K562 (cell line): ENCODE results near the gene THBS2. TPM values are rescaled to one million over a fixed set of nuclear protein-coding genes. Genes with fewer than 3 reads are reported as not detected.
A peak's percentile ranks its signal among the peaks of the same experiment; 100 is the strongest.

ENCODE experiments used
- ATF3 ChIP-seq, 2 experiments: fragments of 450-650 bp in 1 of 2; sonication (generic) in 1 of 2; formaldehyde crosslinking in 1 of 2; IDR thresholded peaks in 1 of 2; conservative IDR thresholded peaks in 1 of 2; 2 replicates each; pipeline versions ENCODE4 v1.6.1 to v1.8.1; 2016 to 2023; ENCODE audit warnings: mild to moderate bottlenecking in 2 of 2, moderate library complexity in 2 of 2, inconsistent platforms in 1 of 2, missing genetic modification reagents in 1 of 2
- BCOR ChIP-seq: fragments of 450-650 bp; IDR thresholded peaks from 2 replicates; pipeline ENCODE4 v1.6.1; 2016
- CBFA2T2 ChIP-seq: fragments of 450-650 bp; conservative IDR thresholded peaks from 2 replicates; pipeline ENCODE4 v1.6.1; 2017; ENCODE audit warnings: mild to moderate bottlenecking
- CBFA2T3 ChIP-seq: fragments of 450-650 bp; IDR thresholded peaks from 2 replicates; pipeline ENCODE4 v1.6.1; 2017
- DNMT1 ChIP-seq: fragments of 450-650 bp; IDR thresholded peaks from 2 replicates; pipeline ENCODE4 v1.6.1; 2016; ENCODE audit warnings: antibody characterized with exemption, mild to moderate bottlenecking
- FOXM1 ChIP-seq, 2 experiments: fragments of 450-650 bp in 1 of 2; sonication (generic) in 1 of 2; formaldehyde crosslinking in 1 of 2; IDR thresholded peaks; 2 replicates each; pipeline versions ENCODE4 v1.6.1 to v1.9.0; 2017 to 2022; ENCODE audit warnings: low read depth in 2 of 2, mild to moderate bottlenecking in 2 of 2, missing genetic modification reagents in 1 of 2, moderate library complexity in 1 of 2
- HEY1 ChIP-seq: fragments of 250-450 bp; sonication (Bioruptor Pico); IDR thresholded peaks from 2 replicates; pipeline ENCODE4 v1.5.0; 2020; ENCODE audit warnings: mild to moderate bottlenecking, moderate library complexity, borderline replicate concordance
- KLF10 ChIP-seq: fragments of 250-450 bp; sonication (Bioruptor Pico); IDR thresholded peaks from 2 replicates; pipeline ENCODE4 v1.6.1; 2021; ENCODE audit warnings: matching md5 sums
- KLF13 ChIP-seq: fragments of 450-650 bp; IDR thresholded peaks from 2 replicates; pipeline ENCODE4 v1.6.1; 2016; ENCODE audit warnings: missing genetic modification characterization, low read depth, mild to moderate bottlenecking, missing compliant biosample characterization, moderate library complexity, borderline replicate concordance
- MAFK ChIP-seq: IDR thresholded peaks from 2 replicates; pipeline ENCODE4 v1.6.1; 2011; ENCODE audit warnings: low read length, improper control_type of control experiment
- NCOA6 ChIP-seq: fragments of 450-650 bp; IDR thresholded peaks from 2 replicates; pipeline ENCODE4 v1.6.1; 2017; ENCODE audit warnings: mild to moderate bottlenecking
- NFRKB ChIP-seq: fragments of 450-650 bp; IDR thresholded peaks from 2 replicates; pipeline ENCODE4 v1.6.1; 2016; ENCODE audit warnings: low read depth
- NFYB ChIP-seq: IDR thresholded peaks from 2 replicates; pipeline ENCODE4 v1.6.1; 2011; ENCODE audit warnings: mild to moderate bottlenecking, moderate library complexity; ENCODE audit not compliant: insufficient read length; ENCODE audit errors: extremely low read depth
- NUFIP1 ChIP-seq: fragments of 450-650 bp; IDR thresholded peaks from 2 replicates; pipeline ENCODE4 v1.6.1; 2018; ENCODE audit not compliant: partially characterized antibody
- PHF20 ChIP-seq: fragments of 450-650 bp; IDR thresholded peaks from 2 replicates; pipeline ENCODE4 v1.6.1; 2018; ENCODE audit not compliant: partially characterized antibody
- POLR2H ChIP-seq: IDR thresholded peaks from 2 replicates; pipeline ENCODE4 v1.6.1; 2016; ENCODE audit warnings: missing genetic modification characterization, low read depth, mild to moderate bottlenecking, control low read depth, missing compliant biosample characterization, moderate library complexity
- PTBP1 ChIP-seq: fragments of 200-400 bp; formaldehyde crosslinking; IDR thresholded peaks from 2 replicates; pipeline ENCODE4 v1.6.1; 2017; ENCODE audit warnings: low read depth, low read length
- RAD51 ChIP-seq: fragments of 450-650 bp; IDR thresholded peaks from 2 replicates; pipeline ENCODE4 v1.7.1; 2016; ENCODE audit warnings: low read depth, mild to moderate bottlenecking, borderline replicate concordance
- RNF219 ChIP-seq: fragments of 250-450 bp; sonication (Bioruptor Pico); IDR thresholded peaks from 2 replicates; pipeline ENCODE4 v1.5.0; 2022; ENCODE audit warnings: mild to moderate bottlenecking
- SIRT6 ChIP-seq: IDR thresholded peaks from one replicate; pipeline ENCODE4 v1.6.1; 2012; ENCODE audit warnings: low read depth, mild to moderate bottlenecking, control low read depth, inconsistent platforms, low read length, moderate library complexity
- SLC30A9 ChIP-seq: fragments of 250-450 bp; sonication (Bioruptor Pico); IDR thresholded peaks from 2 replicates; pipeline ENCODE4 v1.8.0; 2022; ENCODE audit warnings: mild to moderate bottlenecking, moderate library complexity
- TAF7 ChIP-seq: fragments of 450-650 bp; IDR thresholded peaks from 2 replicates; pipeline ENCODE4 v1.6.1; 2016; ENCODE audit warnings: missing genetic modification characterization, missing compliant biosample characterization
- TCF15 ChIP-seq: fragments of 250-450 bp; sonication (Bioruptor Pico); IDR thresholded peaks from 2 replicates; pipeline ENCODE4 v1.8.0; 2022; ENCODE audit warnings: moderate library complexity, mild to moderate bottlenecking, inconsistent platforms
- USF2 ChIP-seq: sonication (generic); formaldehyde crosslinking; IDR thresholded peaks from 2 replicates; pipeline ENCODE4 v1.5.0; 2020; ENCODE audit warnings: missing genetic modification reagents
- ZNF121 ChIP-seq: sonication (generic); formaldehyde crosslinking; conservative IDR thresholded peaks from 2 replicates; pipeline ENCODE4 v1.8.0; 2022; ENCODE audit warnings: missing genetic modification reagents
- ZNF239 ChIP-seq: fragments of 250-450 bp; sonication (Bioruptor Pico); IDR thresholded peaks from 2 replicates; pipeline ENCODE4 v1.4.0; 2020; ENCODE audit warnings: mild to moderate bottlenecking
- ZNF436 ChIP-seq: fragments of 250-450, 450-650 bp; sonication (Bioruptor Pico); formaldehyde crosslinking; IDR thresholded peaks from 2 replicates; pipeline ENCODE4 v1.7.0; 2020; ENCODE audit warnings: mild to moderate bottlenecking
- ZNF668 ChIP-seq: fragments of 250-450 bp; sonication (Bioruptor Pico); IDR thresholded peaks from 2 replicates; pipeline ENCODE4 v1.8.0; 2022; ENCODE audit warnings: mild to moderate bottlenecking, inconsistent platforms
- polyA plus RNA-seq, 8 experiments: library from polyadenylated mRNA; depleted of rRNA in 4 of 8; stranded (reverse) in 5 of 8; unstranded in 3 of 8; fragments of >200 nt; fragmentation: Nextera tagmentation in 2 of 8; fragmentation: Illumina TruSeq in 1 of 8; extraction: Ambion mirVana in 2 of 8; extraction: Trizol in 1 of 8; gene quantifications; 2 replicates each; pipeline versions ENCODE4 v1.2.1 to v1.2.3, GENCODE V29; 2011 to 2014; ENCODE audit warnings: inconsistent platforms in 1 of 8, missing spikeins in 1 of 8
- total RNA-seq, 7 experiments: library from RNA; depleted of rRNA in 6 of 7; stranded (reverse); fragments of >200 nt in 6 of 7; fragmentation: Illumina TruSeq in 2 of 7; extraction: Trizol in 2 of 7; gene quantifications; 2 replicates each; pipeline versions ENCODE4 v1.2.1 to v1.2.3, GENCODE V29; 2011 to 2021; ENCODE audit warnings: low replicate concordance in 1 of 7

The THBS2 gene
- total and polyA plus RNA-seq, 9 of the 15 experiments (the other 6 are each of a cell fraction or from before 2014, with no cell fraction given), result 0.03 to 0.11 (median 0.03) TPM; not detected in 6

GRCh38 chr6:169224185-169224695 is 29.4 kb downstream of the THBS2 start (continued):
- TF ChIP-seq FOXM1 (IDR thresholded peaks at IDR 0.05; ENCODE audit: low read depth) (no peak), FOXM1 (CRISPR knock-in tag; IDR thresholded peaks at IDR 0.05; ENCODE audit: low read depth) (no peak), CBFA2T3 (peak; percentile 57), USF2 (no peak), MAFK (peak; percentile 25; the same call in 1 of the 2 replicates), PHF20 (no peak), CBFA2T2 (peak; percentile 17; the same call in 1 of the 2 replicates), RNF219 (no peak), NFYB (no peak), TCF15 (CRISPR knock-in tag) (no peak), TAF7 (tag) (no peak), SLC30A9 (no peak), SIRT6 (no peak), ZNF668 (no peak), KLF13 (no peak), KLF10 (CRISPR knock-in tag) (no peak), HEY1 (CRISPR knock-in tag) (no peak), POLR2H (tag) (no peak), RAD51 (no peak), PTBP1 (no peak), ZNF239 (CRISPR knock-in tag) (no peak), NUFIP1 (no peak), ZNF436 (CRISPR knock-in tag) (no peak), NCOA6 (no peak), ATF3 (IDR thresholded peaks at IDR 0.05) (peak; percentile 73), ATF3 (CRISPR knock-in tag; conservative IDR thresholded peaks at IDR 0.05) (no peak), DNMT1 (no peak), BCOR (no peak), ZNF121 (CRISPR knock-in tag) (no peak), NFRKB (no peak)
